GM19043 (cell line): ENCODE data around the gene AKAP10.
"Not testable (repeated sequence)": the region's sequence is repeated elsewhere in the genome, so short reads cannot be mapped to it uniquely, and the experiment has no call there.

Source experiments
- ATAC-seq: cut with Tn5 transposase; IDR thresholded peaks from one replicate; pipeline ENCODE4 v1.9.1; 2021; ENCODE audit warnings: low read depth; ENCODE audit not compliant: unreplicated experiment

The AKAP10 gene

GRCh38 chr17:19977293-19978208, at the start of gene AKAP10:
AKAP10 (minus strand) TSS chr17:19977828; CDS start chr17:19977679, 149 bp downstream.
- peak; percentile 60 for ATAC-seq

GRCh38 chr17:20026960-20027359, 49.3 kb upstream of the AKAP10 start:
- no peak for ATAC-seq

- no peak for ATAC-seq
Measured at GRCh38 chr17:20022701-20023100, 45.1 kb upstream of the AKAP10 start.

- not testable (repeated sequence) for ATAC-seq
Measured at GRCh38 chr17:20016475-20016992, 38.9 kb upstream of the AKAP10 start.

GRCh38 chr17:20012017-20012536, 34.4 kb upstream of the AKAP10 start:
- no peak for ATAC-seq

GRCh38 chr17:20010936-20011335, 33.3 kb upstream of the AKAP10 start:
- ATAC-seq: no peak

- no peak for ATAC-seq
Measured at GRCh38 chr17:20010099-20010863, 32.7 kb upstream of the AKAP10 start.

- peak; percentile 10 for ATAC-seq
Measured at GRCh38 chr17:20009302-20010098, 31.9 kb upstream of the AKAP10 start, which contains the start of gene SPECC1. SPECC1 (plus strand) TSS chr17:20009359; CDS start chr17:20096652, 87,293 bp downstream.

GRCh38 chr17:20009052-20009301, 31.3 kb upstream of the AKAP10 start:
- peak; percentile 90 for ATAC-seq

- ATAC-seq: peak; percentile 28
Measured at GRCh38 chr17:20008242-20009051, 30.8 kb upstream of the AKAP10 start.

GRCh38 chr17:19996502-19996901, 18.9 kb upstream of the AKAP10 start:
- no peak for ATAC-seq

- ATAC-seq: no peak
Measured at GRCh38 chr17:19996086-19996485, 18.5 kb upstream of the AKAP10 start.

- peak; percentile 72 for ATAC-seq
Measured at GRCh38 chr17:19992803-19993713, 15.4 kb upstream of the AKAP10 start.

- ATAC-seq: no peak
Measured at GRCh38 chr17:19991252-19991885, 13.7 kb upstream of the AKAP10 start.

GRCh38 chr17:19987897-19988296, 10.3 kb upstream of the AKAP10 start:
- ATAC-seq: no peak

- ATAC-seq: no peak
Measured at GRCh38 chr17:19986941-19987861, 9.6 kb upstream of the AKAP10 start.
